ENCODE measurements around the gene BAHCC1.
"Not testable (repeated sequence)": the region's sequence is repeated elsewhere in the genome, so short reads cannot be mapped to it uniquely, and the experiment has no call there.

BAHCC1 gene

GRCh38 chr17:81354252-81354953 lies 40.9 kb upstream of the BAHCC1 start:
- H3K4me1 ChIP-seq (ENCODE audit: low read length) = no peaks in the 10 kb centered on the region
- no peak overlapping the region for H3K4me2 ChIP-seq (ENCODE audit: low read length)
- no peak overlapping the region for H3K9ac ChIP-seq (ENCODE audit: low read length)

GRCh38 chr17:81354954-81355347 lies 40.3 kb upstream of the BAHCC1 start:
- Histone ChIP-seq H3K9ac (ENCODE audit: low read length) (no peak overlapping the region), H3K27me3 (ENCODE audit: low read depth, low read length) (no peaks in the 10 kb centered on the region), H3K4me3 (ENCODE audit: low read length) (no peak overlapping the region), H3K9me3 (ENCODE audit: insufficient read depth, low read length) (no peaks in the 10 kb centered on the region), H3K4me2 (ENCODE audit: low read length) (no peak overlapping the region), H3K4me1 (ENCODE audit: low read length) (no peaks in the 10 kb centered on the region), H3K27ac (ENCODE audit: low read length) (no peak overlapping the region), H3K79me2 (ENCODE audit: low read length) (no peaks in the 10 kb centered on the region), H3K36me3 (replicated peaks; ENCODE audit: low read depth, low read length) (no peaks in the 10 kb centered on the region), H2AFZ (ENCODE audit: low read depth, low read length) (no peak overlapping the region), H4K20me1 (ENCODE audit: insufficient read depth, low read length) (no peaks in the 10 kb centered on the region)
- TF ChIP-seq CTCF (IDR thresholded peaks at IDR 0.05; ENCODE audit: low read depth, low read length) (no peak), EZH2phosphoT487 (IDR thresholded peaks at IDR 0.05; ENCODE audit: low read depth) (no peak)

More at GRCh38 chr17:81354252-81354953, 40.9 kb upstream of the BAHCC1 start:
- no peak for TF ChIP-seq EZH2phosphoT487 (IDR thresholded peaks at IDR 0.05; ENCODE audit: low read depth)
- Histone ChIP-seq H2AFZ (ENCODE audit: low read depth, low read length) (no peak overlapping the region), H3K27me3 (ENCODE audit: low read depth, low read length) (no peaks in the 10 kb centered on the region), H3K79me2 (ENCODE audit: low read length) (no peaks in the 10 kb centered on the region), H3K9me3 (ENCODE audit: insufficient read depth, low read length) (no peaks in the 10 kb centered on the region), H3K36me3 (replicated peaks; ENCODE audit: low read depth, low read length) (no peaks in the 10 kb centered on the region), H3K27ac (ENCODE audit: low read length) (no peak overlapping the region), H4K20me1 (ENCODE audit: insufficient read depth, low read length) (no peaks in the 10 kb centered on the region), H3K4me3 (ENCODE audit: low read length) (no peak overlapping the region)

GRCh38 chr17:81359218-81359617 lies 36.0 kb upstream of the BAHCC1 start:
- no peaks in the 10 kb centered on the region; the same call in 1 of the 2 replicates for H3K27me3 ChIP-seq (ENCODE audit: low read depth, low read length)
- no peaks in the 10 kb centered on the region for H3K79me2 ChIP-seq (ENCODE audit: low read length)
- TF ChIP-seq CTCF (IDR thresholded peaks at IDR 0.05; ENCODE audit: low read depth, low read length) (no peak), EZH2phosphoT487 (IDR thresholded peaks at IDR 0.05; ENCODE audit: low read depth) (no peak)
- H3K9ac ChIP-seq (ENCODE audit: low read length) = no peak overlapping the region
- no peak overlapping the region for H3K27ac ChIP-seq (ENCODE audit: low read length)
- H3K4me1 ChIP-seq (ENCODE audit: low read length) = peaks cover 2% of the 10 kb centered on the region
- H3K4me2 ChIP-seq (ENCODE audit: low read length) = no peak overlapping the region
- no peaks in the 10 kb centered on the region for H3K36me3 ChIP-seq (replicated peaks; ENCODE audit: low read depth, low read length)
- H2AFZ ChIP-seq (ENCODE audit: low read depth, low read length) = no peak overlapping the region
- no peaks in the 10 kb centered on the region for H4K20me1 ChIP-seq (ENCODE audit: insufficient read depth, low read length)
- H3K4me3 ChIP-seq (ENCODE audit: low read length) = no peak overlapping the region
- H3K9me3 ChIP-seq (ENCODE audit: insufficient read depth, low read length) = no peaks in the 10 kb centered on the region

GRCh38 chr17:81362001-81362400 lies 33.3 kb upstream of the BAHCC1 start:
- peak overlapping the region; percentile 85; the same call in 1 of the 2 replicates for H2AFZ ChIP-seq (ENCODE audit: low read depth, low read length)
- H3K36me3 ChIP-seq (replicated peaks; ENCODE audit: low read depth, low read length); H3K27me3 ChIP-seq (ENCODE audit: low read depth, low read length): not testable (repeated sequence)

More at GRCh38 chr17:81362001-81362400, 33.3 kb upstream of the BAHCC1 start:
- not testable (repeated sequence) for H4K20me1 ChIP-seq (ENCODE audit: insufficient read depth, low read length); H3K79me2 ChIP-seq (ENCODE audit: low read length); H3K9me3 ChIP-seq (ENCODE audit: insufficient read depth, low read length); H3K27ac ChIP-seq (ENCODE audit: low read length)
- peak overlapping the region; percentile 1; the same call in 1 of the 2 replicates for H3K9ac ChIP-seq (ENCODE audit: low read length)
- peak overlapping the region; percentile 49; the same call in 1 of the 2 replicates for H3K4me3 ChIP-seq (ENCODE audit: low read length)
- H3K4me1 ChIP-seq (ENCODE audit: low read length) = peaks cover 11% of the 10 kb centered on the region
- H3K4me2 ChIP-seq (ENCODE audit: low read length) = peak overlapping the region; percentile 24

Data from OCI-LY3 (cell line).